Measurements from ENCODE around the gene MYO1H. TPM values are rescaled to one million over a fixed set of nuclear protein-coding genes. Genes with fewer than 3 reads are reported as not detected.

MYO1H gene
- total RNA-seq, 1 donor from 2014 or later = 4.4 TPM

- peaks cover 8% of the 10 kb centered on the region for H3K36me3 Mint-ChIP-seq (ENCODE audit: low read depth, unreplicated experiment)
- DNase-seq (ENCODE audit: low spot score) = no peak
- H3K27ac Mint-ChIP-seq (ENCODE audit: unreplicated experiment) = peak overlapping the region; percentile 99
- H3K4me1 Mint-ChIP-seq (ENCODE audit: unreplicated experiment) = peaks cover 52% of the 10 kb centered on the region
- peaks cover 10% of the 10 kb centered on the region for H3K27me3 Mint-ChIP-seq (ENCODE audit: unreplicated experiment)
- no peaks in the 10 kb centered on the region for H3K9me3 Mint-ChIP-seq (ENCODE audit: unreplicated experiment)
- H3K4me3 Mint-ChIP-seq (ENCODE audit: unreplicated experiment) = peak overlapping the region; percentile 100
- TF ChIP-seq CTCF (IDR thresholded peaks at IDR 0.05; ENCODE audit: unreplicated experiment) = no peak
Measured at GRCh38 chr12:109476807-109477184, 129.1 kb downstream of the MYO1H start.

- H3K36me3 Mint-ChIP-seq (ENCODE audit: low read depth, unreplicated experiment) = peaks cover 8% of the 10 kb centered on the region
- H3K4me1 Mint-ChIP-seq (ENCODE audit: unreplicated experiment) = peaks cover 52% of the 10 kb centered on the region
- no peaks in the 10 kb centered on the region for H3K9me3 Mint-ChIP-seq (ENCODE audit: unreplicated experiment)
- H3K4me3 Mint-ChIP-seq (ENCODE audit: unreplicated experiment) = peak within 1 kb of the TSS; percentile 100
- DNase-seq (ENCODE audit: low spot score) = peak; percentile 90
- no peak for TF ChIP-seq CTCF (IDR thresholded peaks at IDR 0.05; ENCODE audit: unreplicated experiment)
- peak within 1 kb of the TSS; percentile 99 for H3K27ac Mint-ChIP-seq (ENCODE audit: unreplicated experiment)
- H3K27me3 Mint-ChIP-seq (ENCODE audit: unreplicated experiment) = peaks cover 10% of the 10 kb centered on the region
Measured at GRCh38 chr12:109477185-109477962, 129.7 kb downstream of the MYO1H start, which contains the start of the genes KCTD10 and UBE3B. Gene KCTD10, minus strand, starts transcription at chr12:109477300. Its CDS starts 38 bp downstream, at chr12:109477262. Gene UBE3B, plus strand, starts transcription at chr12:109477634. Its CDS starts 5,918 bp downstream, at chr12:109483552.

GRCh38 chr12:109477963-109478315 is 130.2 kb downstream of the MYO1H start:
- peaks cover 10% of the 10 kb centered on the region for H3K27me3 Mint-ChIP-seq (ENCODE audit: unreplicated experiment)
- peak overlapping the region; percentile 99 for H3K27ac Mint-ChIP-seq (ENCODE audit: unreplicated experiment)
- H3K4me3 Mint-ChIP-seq (ENCODE audit: unreplicated experiment) = peak overlapping the region; percentile 100
- TF ChIP-seq CTCF (IDR thresholded peaks at IDR 0.05; ENCODE audit: unreplicated experiment) = no peak
- H3K4me1 Mint-ChIP-seq (ENCODE audit: unreplicated experiment) = peaks cover 50% of the 10 kb centered on the region
- DNase-seq (ENCODE audit: low spot score) = no peak
- no peaks in the 10 kb centered on the region for H3K9me3 Mint-ChIP-seq (ENCODE audit: unreplicated experiment)
- H3K36me3 Mint-ChIP-seq (ENCODE audit: low read depth, unreplicated experiment) = peaks cover 8% of the 10 kb centered on the region

GRCh38 chr12:109479761-109480160 is 132.1 kb downstream of the MYO1H start:
- peak overlapping the region; percentile 59 for H3K4me3 Mint-ChIP-seq (ENCODE audit: unreplicated experiment)
- peaks cover 10% of the 10 kb centered on the region for H3K36me3 Mint-ChIP-seq (ENCODE audit: low read depth, unreplicated experiment)
- H3K9me3 Mint-ChIP-seq (ENCODE audit: unreplicated experiment) = no peaks in the 10 kb centered on the region
- peaks cover 10% of the 10 kb centered on the region for H3K27me3 Mint-ChIP-seq (ENCODE audit: unreplicated experiment)
- TF ChIP-seq CTCF (IDR thresholded peaks at IDR 0.05; ENCODE audit: unreplicated experiment) = no peak
- no peak overlapping the region for H3K27ac Mint-ChIP-seq (ENCODE audit: unreplicated experiment)
- DNase-seq (ENCODE audit: low spot score) = no peak
- peaks cover 41% of the 10 kb centered on the region for H3K4me1 Mint-ChIP-seq (ENCODE audit: unreplicated experiment)

- peaks cover 14% of the 10 kb centered on the region for H3K36me3 Mint-ChIP-seq (ENCODE audit: low read depth, unreplicated experiment)
- H3K27ac Mint-ChIP-seq (ENCODE audit: unreplicated experiment) = no peak overlapping the region
- no peaks in the 10 kb centered on the region for H3K9me3 Mint-ChIP-seq (ENCODE audit: unreplicated experiment)
- peaks cover 36% of the 10 kb centered on the region for H3K4me1 Mint-ChIP-seq (ENCODE audit: unreplicated experiment)
- TF ChIP-seq CTCF (IDR thresholded peaks at IDR 0.05; ENCODE audit: unreplicated experiment) = no peak
- peaks cover 10% of the 10 kb centered on the region for H3K27me3 Mint-ChIP-seq (ENCODE audit: unreplicated experiment)
- DNase-seq (ENCODE audit: low spot score) = no peak
- H3K4me3 Mint-ChIP-seq (ENCODE audit: unreplicated experiment) = no peak overlapping the region
Measured at GRCh38 chr12:109480356-109480755, 132.7 kb downstream of the MYO1H start.
